ENCODE results near the gene MED26.

MED26 gene

GRCh38 chr19:16587833-16588823, 39.9 kb downstream of the MED26 start:
- no peak for DNase-seq

DNA sequence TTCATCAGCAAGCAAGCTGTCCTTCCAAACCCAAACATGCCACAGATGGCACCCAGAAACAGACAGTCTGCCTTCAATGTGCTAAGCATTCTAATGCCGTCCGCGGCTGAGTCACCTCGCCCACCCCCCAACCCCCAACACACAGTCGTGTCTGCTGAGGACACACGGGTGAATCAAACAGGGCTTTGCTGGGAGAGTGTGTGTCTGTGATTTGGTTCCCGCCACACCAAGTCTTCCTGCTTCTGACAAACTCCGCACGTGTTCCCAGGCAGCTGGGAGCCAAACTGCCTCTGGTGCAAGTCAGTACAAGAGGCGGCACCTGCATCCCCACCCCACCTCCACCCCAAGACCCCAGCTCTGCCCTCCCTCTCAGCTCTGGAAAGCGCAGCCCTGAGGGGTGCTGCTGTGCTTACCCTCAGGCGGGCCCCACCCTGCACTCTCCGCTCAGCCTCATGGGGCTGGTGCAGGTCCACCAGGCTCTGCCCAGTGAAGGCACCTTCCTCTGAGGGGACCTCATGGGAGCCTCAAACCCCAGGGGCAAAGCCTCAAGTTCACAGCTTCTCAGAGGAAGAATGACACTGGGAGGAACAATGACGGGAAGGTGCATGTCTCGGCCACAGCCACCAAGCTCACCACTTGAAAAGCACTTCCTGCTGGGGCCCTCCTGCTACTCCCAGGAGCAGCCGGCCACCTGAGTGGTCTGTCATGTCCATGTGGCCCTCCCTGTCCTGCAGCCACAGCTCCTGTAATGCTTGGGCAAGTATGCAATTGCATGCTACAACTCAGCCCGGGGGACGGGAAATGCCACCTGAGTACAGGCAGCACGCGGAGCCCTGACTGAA, 40.8 kb downstream of the MED26 start:
- DNase-seq = no peak

DNA sequence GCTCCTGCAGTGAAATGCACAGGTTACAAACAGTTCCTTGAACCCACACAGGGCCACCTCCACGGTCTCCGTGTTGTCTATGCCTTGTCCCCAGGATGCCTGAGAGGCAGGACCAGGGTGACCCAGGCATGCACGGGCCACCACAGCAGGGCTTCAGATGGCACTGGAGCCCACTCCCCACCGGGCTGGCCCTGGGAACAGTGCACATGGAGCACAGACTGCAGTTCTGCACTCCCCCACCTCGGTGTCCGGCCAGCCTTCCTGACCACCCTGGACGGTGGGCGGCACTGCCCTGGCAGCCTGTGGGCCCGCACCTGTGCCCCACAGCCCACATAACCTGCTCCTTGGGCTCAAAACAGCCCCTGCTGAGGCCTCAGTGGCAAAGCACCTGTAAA, 41.5 kb downstream of the MED26 start:
- DNase-seq = no peak

GRCh38 chr19:16585808-16586476, 42.1 kb downstream of the MED26 start:
- DNase-seq = no peak

- DNase-seq = no peak
Measured at GRCh38 chr19:16585094-16585801, 42.8 kb downstream of the MED26 start.

DNA sequence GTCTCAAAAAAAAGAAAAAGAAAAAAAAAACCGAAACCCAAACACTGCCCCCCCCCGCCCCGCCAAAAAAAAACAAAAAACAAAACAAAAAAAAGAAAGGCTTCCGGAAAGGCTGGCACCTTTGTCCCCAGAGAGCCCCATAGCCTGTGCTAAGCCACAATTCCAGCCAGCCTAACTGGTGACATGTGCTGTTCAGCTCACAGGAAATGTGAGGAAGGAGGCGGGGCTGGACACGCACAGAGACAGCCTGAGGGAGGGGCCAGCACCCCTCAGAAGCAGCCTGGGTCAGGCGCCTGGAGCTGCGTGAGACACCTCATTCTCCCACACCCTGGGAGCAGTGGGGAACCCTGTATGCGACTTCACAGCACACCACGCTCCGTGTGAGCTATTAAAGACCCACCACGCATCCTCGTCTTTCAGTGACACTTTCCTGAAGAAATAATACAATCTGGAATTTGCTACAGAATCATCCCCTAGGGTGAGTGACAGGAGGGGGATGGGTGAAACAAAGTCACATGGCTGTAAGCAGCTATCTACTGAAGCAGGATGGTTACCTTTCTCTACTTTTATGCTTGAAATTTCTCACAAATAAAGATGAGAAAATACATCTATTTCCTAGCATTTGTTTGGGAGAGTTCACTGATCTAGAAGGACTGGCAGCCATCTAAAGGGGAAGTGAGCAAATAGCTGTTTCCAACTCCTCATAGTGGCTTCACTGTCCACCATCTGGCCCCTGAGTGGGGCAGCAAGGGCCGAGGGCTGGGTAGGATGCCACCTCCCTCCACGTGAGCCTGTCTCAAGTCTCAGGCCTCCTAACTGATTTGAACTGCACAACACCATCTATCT, 43.5 kb downstream of the MED26 start:
- peak; percentile 80 for DNase-seq

DNA sequence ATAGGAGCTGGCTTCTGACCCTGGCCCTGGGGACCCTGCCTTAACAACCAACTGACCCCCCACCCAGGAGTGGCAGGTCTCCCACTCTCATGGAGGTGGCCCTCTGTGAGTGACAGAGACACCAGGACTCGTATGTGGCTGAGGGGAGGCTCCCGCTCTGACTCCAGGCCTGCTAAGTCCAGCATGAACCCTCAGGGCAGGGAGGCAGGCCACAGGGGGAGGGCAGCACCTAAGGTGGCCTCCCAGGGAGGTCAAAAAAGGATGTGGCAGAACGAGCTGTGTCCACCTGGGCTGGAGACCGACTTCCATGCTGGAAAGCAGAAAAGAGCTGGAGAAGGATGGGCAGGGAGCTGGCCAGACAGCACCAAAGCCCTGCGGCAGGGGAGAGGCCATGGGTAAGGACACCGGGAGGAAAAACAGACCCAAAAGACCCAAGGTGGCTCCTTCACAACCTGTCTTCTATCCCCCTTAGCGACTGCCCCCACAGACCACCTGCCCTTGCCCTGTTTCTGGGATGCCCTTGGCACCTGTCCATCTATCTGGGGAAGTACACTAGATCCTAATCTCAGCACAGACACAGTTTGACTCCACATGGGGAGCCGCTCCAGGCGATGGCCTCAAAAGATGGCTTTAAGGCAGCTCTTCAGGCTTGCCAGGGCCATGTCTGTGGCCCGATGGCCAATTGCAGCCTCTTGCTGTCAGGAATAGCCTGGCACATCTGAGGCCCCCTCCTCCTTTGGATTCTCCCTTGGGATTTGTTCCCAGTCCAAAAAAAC, 45.3 kb downstream of the MED26 start:
- no peak for DNase-seq

- no peak for DNase-seq
Measured at GRCh38 chr19:16581971-16582343, 46.0 kb downstream of the MED26 start.

GRCh38 chr19:16581145-16581970, 46.6 kb downstream of the MED26 start:
- DNase-seq = no peak

- no peak for DNase-seq
Measured at GRCh38 chr19:16579381-16579780, 48.6 kb downstream of the MED26 start.

DNA sequence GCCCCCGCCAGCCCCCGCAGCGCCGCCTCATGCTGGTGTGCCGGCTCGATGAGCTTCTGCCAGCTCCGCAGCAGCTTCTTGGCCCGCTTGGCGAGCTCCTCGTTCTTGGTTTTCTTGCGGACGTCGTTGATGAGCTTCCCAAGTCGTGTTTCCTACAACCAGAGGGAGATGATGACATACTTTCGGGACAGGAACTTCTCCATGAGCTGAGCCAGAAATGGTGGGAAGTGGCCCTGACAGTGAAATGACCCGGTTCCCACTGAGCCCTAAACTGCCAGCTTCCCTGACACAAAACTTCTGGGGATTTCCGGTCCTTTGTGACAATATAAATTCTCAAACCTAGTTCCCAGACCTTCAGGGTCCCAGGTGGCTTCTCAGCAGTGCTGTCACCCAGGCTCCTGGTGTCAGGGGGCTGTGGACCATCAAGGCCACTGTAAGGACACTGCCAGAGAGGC, 50.4 kb downstream of the MED26 start:
- DNase-seq = no peak

DNA sequence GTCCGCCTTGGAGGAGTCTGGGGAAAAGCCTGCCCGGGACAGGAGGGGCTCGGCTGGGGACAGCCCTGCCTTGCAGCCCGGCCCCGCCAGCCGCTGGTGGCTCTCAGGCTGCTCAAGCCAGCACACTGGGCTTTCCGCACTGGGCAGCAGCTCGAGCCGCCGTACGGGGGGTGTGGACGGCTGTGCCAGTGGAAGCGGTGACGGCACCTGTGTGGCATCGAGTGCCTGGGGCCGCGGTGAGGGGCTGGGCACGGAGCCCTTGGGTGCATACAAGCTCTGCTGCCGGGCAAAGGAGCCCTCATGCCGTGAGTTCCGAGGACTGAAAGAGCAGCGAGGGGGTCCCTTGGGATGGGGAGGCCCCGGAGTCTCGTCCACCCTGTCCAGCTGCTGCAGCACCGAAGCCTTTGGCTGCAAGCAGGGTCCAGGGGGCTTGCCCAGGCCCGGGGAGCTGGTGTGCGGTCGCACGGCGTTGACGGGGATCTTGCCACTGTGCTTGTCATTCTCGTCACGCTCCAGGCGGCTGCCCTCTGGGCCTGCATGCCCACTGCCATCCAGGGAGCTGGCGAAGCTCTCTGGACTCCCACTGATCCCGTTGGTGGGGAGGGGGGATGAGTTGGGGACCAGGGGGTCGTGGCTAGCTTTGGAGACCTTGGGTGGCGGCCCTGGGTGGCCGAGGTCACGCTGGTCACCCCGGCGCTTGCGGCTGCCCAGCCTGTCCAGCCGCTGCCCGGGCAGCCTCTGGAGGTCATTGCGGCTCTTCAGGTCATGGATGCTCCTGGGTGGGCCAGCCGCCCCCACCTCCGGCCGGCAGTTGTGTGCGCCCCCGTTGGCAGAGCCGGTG, 51.1 kb downstream of the MED26 start:
- no peak for DNase-seq

GRCh38 chr19:16575861-16576689, 51.9 kb downstream of the MED26 start:
- no peak for DNase-seq

- no peak for DNase-seq
Measured at GRCh38 chr19:16575282-16575681, 52.7 kb downstream of the MED26 start.

- DNase-seq = no peak
Measured at GRCh38 chr19:16573925-16574324, 54.1 kb downstream of the MED26 start.

DNA sequence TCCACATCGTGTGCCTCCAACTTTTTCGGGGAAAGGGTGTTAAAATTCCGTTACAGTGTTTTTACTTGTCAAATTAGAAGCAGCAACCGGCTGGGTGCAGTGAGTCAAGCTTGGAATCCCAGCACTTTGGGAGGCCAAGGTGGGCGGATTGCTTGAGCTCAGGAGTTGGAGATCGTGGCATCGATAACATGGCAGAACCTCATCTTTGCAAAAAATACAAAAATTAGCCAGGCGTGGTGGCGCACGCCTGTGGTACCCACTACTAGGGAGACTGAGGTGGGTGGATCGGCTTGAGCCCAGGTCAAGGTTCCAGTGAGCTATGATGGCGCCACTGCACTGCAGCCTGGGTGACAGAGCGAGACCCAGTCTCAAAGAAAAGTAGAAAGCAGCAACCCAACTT, 54.7 kb downstream of the MED26 start:
- no peak for DNase-seq

GRCh38 chr19:16572332-16573211, 55.4 kb downstream of the MED26 start, which contains the start of gene SLC35E1:
TSS of gene SLC35E1 (minus strand) at chr19:16572415. CDS start at chr19:16572364, 51 bp downstream.
- DNase-seq = peak; percentile 96
